A549 (cell line): ENCODE data around the gene SLC37A2. TPM values are rescaled to one million over a fixed set of nuclear protein-coding genes. Genes with fewer than 3 reads are reported as not detected.

Source experiments
- ATAC-seq, 2 experiments: fragments of 200-7000 bp in 1 of 2; fragments of >200 bp in 1 of 2; cut with Nextera tagmentation in 1 of 2; cut with Tn5 transposase in 1 of 2; 3 replicates each; pipeline versions ENCODE4 v1.8.0 to v1.9.1; 2018 to 2020; ENCODE audit warnings: mild to moderate bottlenecking in 1 of 2, moderate library complexity in 1 of 2
- CTCF ChIA-PET: fragments of 300-600 bp; sonication (Branson Sonifier 250); formaldehyde crosslinking; extraction: SDS; loops from one replicate; lab custom pipeline; 2021; ENCODE audit warnings: antibody characterized with exemption, inconsistent platforms; lab: Yijun Ruan, JAX
- POLR2A ChIA-PET: fragments of 350-600 bp; formaldehyde crosslinking; extraction: SDS; loops from one replicate; lab custom pipeline; 2021; ENCODE audit warnings: antibody characterized with exemption, inconsistent platforms; lab: Yijun Ruan, JAX
- DNase-seq, 2 experiments: peaks; one replicate each; pipeline versions ENCODE4 v3.0.0 to v3.0.0-alpha.2; 2011 to 2016; ENCODE audit warnings: low read depth in 1 of 2, low spot score in 1 of 2
- FAIRE-seq: peaks from 2 replicates; lab custom pipeline; 2011; peaks lifted over from hg19 to GRCh38; lab: Jason Lieb, UNC
- H3K27ac ChIP-seq, 2 experiments: fragments of >200 bp; sonication (Bioruptor Twin); formaldehyde crosslinking; 3 replicates each; pipeline ENCODE4 v1.5.1; 2016 to 2017
- H3K4me1 ChIP-seq: fragments of >200 bp; sonication (Bioruptor Twin); formaldehyde crosslinking; 3 replicates; pipeline ENCODE4 v1.6.1; 2016
- H3K4me2 ChIP-seq: fragments of >200 bp; sonication (Bioruptor Twin); formaldehyde crosslinking; 3 replicates; pipeline ENCODE4 v1.6.1; 2016
- H3K4me3 ChIP-seq: fragments of >200 bp; sonication (Bioruptor Twin); formaldehyde crosslinking; 3 replicates; pipeline ENCODE4 v1.5.1; 2016
- H3K9me3 ChIP-seq: fragments of >200 bp; sonication (Bioruptor Twin); formaldehyde crosslinking; 3 replicates; pipeline ENCODE4 v1.6.1; 2016
- CBX8 ChIP-seq: fragments of 200-600 bp; sonication (generic); IDR thresholded peaks from 2 replicates; pipeline ENCODE4 v1.6.1; 2016
- CHD4 ChIP-seq: fragments of 200-600 bp; sonication (generic); IDR thresholded peaks from 2 replicates; pipeline ENCODE4 v1.6.1; 2016; ENCODE audit warnings: antibody characterized with exemption, mild to moderate bottlenecking, borderline replicate concordance
- EHMT2 ChIP-seq: fragments of 200-600 bp; sonication (generic); IDR thresholded peaks from 2 replicates; pipeline ENCODE4 v1.6.1; 2016; ENCODE audit warnings: antibody characterized with exemption, low read depth, mild to moderate bottlenecking, moderate library complexity
- EP300 ChIP-seq, 2 experiments: fragments of >200 bp; sonication (Bioruptor Twin); formaldehyde crosslinking; IDR thresholded peaks; 2 replicates in 1 of 2; 3 replicates in 1 of 2; pipeline ENCODE4 v1.6.1; 2016 to 2017
- FOSB ChIP-seq: fragments of 250-450 bp; sonication (Bioruptor Pico); IDR thresholded peaks from 2 replicates; pipeline ENCODE4 v1.5.0; 2020; ENCODE audit warnings: mild to moderate bottlenecking, moderate library complexity
- FOSL2 ChIP-seq, 2 experiments: fragments of 450-650 bp in 1 of 2; fragments of >200 bp in 1 of 2; sonication (Bioruptor Twin) in 1 of 2; formaldehyde crosslinking; IDR thresholded peaks; 2 replicates each; pipeline versions ENCODE4 v1.5.0 to v1.6.1; 2016 to 2020; ENCODE audit warnings: mild to moderate bottlenecking in 1 of 2, moderate library complexity in 1 of 2
- GATA3 ChIP-seq: IDR thresholded peaks from 2 replicates; pipeline ENCODE4 v1.6.1; 2012; ENCODE audit warnings: borderline replicate concordance
- HOXB13 ChIP-seq: fragments of 250-450 bp; sonication (Bioruptor Pico); IDR thresholded peaks from 2 replicates; pipeline ENCODE4 v1.5.0; 2020; ENCODE audit warnings: low read depth, mild to moderate bottlenecking, moderate library complexity
- JUN ChIP-seq, 2 experiments: fragments of >200 bp; sonication (Bioruptor Twin); formaldehyde crosslinking; IDR thresholded peaks; 2 replicates in 1 of 2; 3 replicates in 1 of 2; pipeline ENCODE4 v1.6.1; 2016 to 2017
- JUNB ChIP-seq: fragments of >200 bp; sonication (Bioruptor Twin); formaldehyde crosslinking; IDR thresholded peaks from 2 replicates; pipeline ENCODE4 v1.6.1; 2016
- MAZ ChIP-seq: fragments of 150-350 bp; IDR thresholded peaks from 2 replicates; pipeline ENCODE4 v1.6.1; 2014; ENCODE audit warnings: antibody characterized with exemption, low read depth, low read length, borderline replicate concordance
- PHF8 ChIP-seq: fragments of 200-600 bp; sonication (generic); IDR thresholded peaks from 2 replicates; pipeline ENCODE4 v1.6.1; 2016; ENCODE audit warnings: low read depth, mild to moderate bottlenecking, antibody characterized with exemption, moderate library complexity, borderline replicate concordance
- RFX5 ChIP-seq: fragments of 450-650 bp; IDR thresholded peaks from 2 replicates; pipeline ENCODE4 v1.7.1; 2014; ENCODE audit warnings: antibody characterized with exemption, mild to moderate bottlenecking, moderate library complexity
- RNF2 ChIP-seq: fragments of 200-600 bp; sonication (generic); IDR thresholded peaks from 2 replicates; pipeline ENCODE4 v1.6.1; 2016; ENCODE audit warnings: low read depth, mild to moderate bottlenecking, antibody characterized with exemption, moderate library complexity, borderline replicate concordance
- ZNF302 ChIP-seq: fragments of 250-450 bp; sonication (Bioruptor Pico); IDR thresholded peaks from 2 replicates; pipeline ENCODE4 v1.9.0; 2021; ENCODE audit warnings: inconsistent platforms, mild to moderate bottlenecking, moderate library complexity
- WGBS: methylation state at CpG from one replicate; pipeline ENCODE4 v1.1.6; 2017; ENCODE audit errors: missing lambda C conversion rate; 5-methylcytosine and 5-hydroxymethylcytosine counted together
- polyA plus RNA-seq, 4 experiments: library from polyadenylated mRNA; depleted of rRNA in 3 of 4; stranded (reverse); fragments of >200 nt; fragmentation: RNase III in 1 of 4; extraction: RNeasy Plus Mini Kit Qiagen cat#74134 plus additional on column Dnase treatment in 1 of 4; gene quantifications; 2 replicates in 3 of 4; 3 replicates in 1 of 4; pipeline ENCODE4 v1.2.3, GENCODE V29; 2011 to 2017
- TF ChIP-seq, protein P1 (sequence below): fragments of 250-450 bp; sonication (Bioruptor Pico); IDR thresholded peaks from 2 replicates; pipeline ENCODE4 v1.5.0; 2020; ENCODE audit warnings: low read depth, mild to moderate bottlenecking, moderate library complexity
- TF ChIP-seq, protein P2 (sequence below): fragments of >200 bp; sonication (Bioruptor Twin); formaldehyde crosslinking; IDR thresholded peaks from 3 replicates; pipeline ENCODE4 v1.6.1; 2016
- TF ChIP-seq, protein P3 (sequence below): IDR thresholded peaks from 2 replicates; pipeline ENCODE4 v1.6.1; 2012
- TF ChIP-seq, protein P4 (sequence below): fragments of 250-450 bp; sonication (Bioruptor Pico); IDR thresholded peaks from 2 replicates; pipeline ENCODE4 v1.5.0; 2021; ENCODE audit warnings: mild to moderate bottlenecking, moderate library complexity, borderline replicate concordance
- TF ChIP-seq, protein P5 (sequence below): fragments of 150-350 bp; IDR thresholded peaks from 2 replicates; pipeline ENCODE4 v1.6.1; 2014; ENCODE audit warnings: low read depth, mild to moderate bottlenecking, low read length
- TF ChIP-seq, protein P6 (sequence below): fragments of 450-650 bp; IDR thresholded peaks from 2 replicates; pipeline ENCODE4 v1.6.1; 2014; ENCODE audit warnings: antibody characterized with exemption
- TF ChIP-seq, protein P7 (sequence below): fragments of >200 bp; sonication (Bioruptor Twin); formaldehyde crosslinking; IDR thresholded peaks from 3 replicates; pipeline ENCODE4 v1.5.1; 2016
- TF ChIP-seq, protein P8 (sequence below): fragments of >200 bp; sonication (Bioruptor Twin); formaldehyde crosslinking; IDR thresholded peaks from 2 replicates; pipeline ENCODE4 v1.6.1; 2016

Gene SLC37A2
- polyA plus RNA-seq, 2 of the 4 experiments (the other 2 are of a cell fraction), result 0.13 to 0.14 TPM

DNA sequence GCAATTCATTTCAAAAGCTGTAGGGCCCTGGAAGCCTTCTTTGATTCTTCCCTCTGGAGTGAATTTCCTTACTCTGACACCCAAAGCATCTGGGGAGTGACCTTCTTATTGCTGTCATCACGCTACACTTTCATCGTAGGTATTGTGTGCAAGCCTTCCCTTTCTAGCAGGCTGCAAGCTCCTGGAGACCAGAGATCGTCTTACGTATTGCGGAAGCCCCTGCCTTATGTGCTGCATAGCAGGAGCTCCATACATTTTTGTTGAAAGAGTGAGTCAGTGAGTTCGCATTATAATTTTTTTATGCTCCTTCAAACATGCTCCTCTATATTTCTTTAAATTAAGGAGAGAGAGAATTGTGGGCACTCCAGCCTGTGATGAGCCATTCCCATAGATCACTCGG lies 69.5 kb downstream of the SLC37A2 start:
- WGBS, result 51% methylated on average over 7 of the region's 7 CpGs
- no peak for ATAC-seq
- H3K27ac ChIP-seq, result no peak overlapping the region
- TF ChIP-seq EP300 (IDR thresholded peaks at IDR 0.05) (no peak), CBX8 (no peak), RNF2 (no peak), JUN (IDR thresholded peaks at IDR 0.05) (no peak), CHD4 (no peak), FOSB (CRISPR knock-in tag) (no peak), GATA3 (no peak), RFX5 (no peak)
- TF ChIP-seq, protein P1, sequence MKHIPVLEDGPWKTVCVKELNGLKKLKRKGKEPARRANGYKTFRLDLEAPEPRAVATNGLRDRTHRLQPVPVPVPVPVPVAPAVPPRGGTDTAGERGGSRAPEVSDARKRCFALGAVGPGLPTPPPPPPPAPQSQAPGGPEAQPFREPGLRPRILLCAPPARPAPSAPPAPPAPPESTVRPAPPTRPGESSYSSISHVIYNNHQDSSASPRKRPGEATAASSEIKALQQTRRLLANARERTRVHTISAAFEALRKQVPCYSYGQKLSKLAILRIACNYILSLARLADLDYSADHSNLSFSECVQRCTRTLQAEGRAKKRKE (CRISPR knock-in tag), result no peak
- TF ChIP-seq, protein P2, sequence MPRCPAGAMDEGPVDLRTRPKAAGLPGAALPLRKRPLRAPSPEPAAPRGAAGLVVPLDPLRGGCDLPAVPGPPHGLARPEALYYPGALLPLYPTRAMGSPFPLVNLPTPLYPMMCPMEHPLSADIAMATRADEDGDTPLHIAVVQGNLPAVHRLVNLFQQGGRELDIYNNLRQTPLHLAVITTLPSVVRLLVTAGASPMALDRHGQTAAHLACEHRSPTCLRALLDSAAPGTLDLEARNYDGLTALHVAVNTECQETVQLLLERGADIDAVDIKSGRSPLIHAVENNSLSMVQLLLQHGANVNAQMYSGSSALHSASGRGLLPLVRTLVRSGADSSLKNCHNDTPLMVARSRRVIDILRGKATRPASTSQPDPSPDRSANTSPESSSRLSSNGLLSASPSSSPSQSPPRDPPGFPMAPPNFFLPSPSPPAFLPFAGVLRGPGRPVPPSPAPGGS, result no peak
- TF ChIP-seq, protein P3, sequence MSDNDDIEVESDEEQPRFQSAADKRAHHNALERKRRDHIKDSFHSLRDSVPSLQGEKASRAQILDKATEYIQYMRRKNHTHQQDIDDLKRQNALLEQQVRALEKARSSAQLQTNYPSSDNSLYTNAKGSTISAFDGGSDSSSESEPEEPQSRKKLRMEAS, result no peak
- H3K4me1 ChIP-seq, result no peaks in the 10 kb centered on the region
- no peak for DNase-seq
- no peaks in the 10 kb centered on the region for H3K9me3 ChIP-seq
- POLR2A ChIA-PET, result no interaction called here
- CTCF ChIA-PET, result interaction anchor here (2.0 kb wide), 1 partner anchor 8 kb away, joined by 5 read pairs; no protein-coding TSS in a partner anchor
- H3K4me3 ChIP-seq, result no peak overlapping the region
- H3K4me2 ChIP-seq, result no peak overlapping the region
- no peak for FAIRE-seq

DNA sequence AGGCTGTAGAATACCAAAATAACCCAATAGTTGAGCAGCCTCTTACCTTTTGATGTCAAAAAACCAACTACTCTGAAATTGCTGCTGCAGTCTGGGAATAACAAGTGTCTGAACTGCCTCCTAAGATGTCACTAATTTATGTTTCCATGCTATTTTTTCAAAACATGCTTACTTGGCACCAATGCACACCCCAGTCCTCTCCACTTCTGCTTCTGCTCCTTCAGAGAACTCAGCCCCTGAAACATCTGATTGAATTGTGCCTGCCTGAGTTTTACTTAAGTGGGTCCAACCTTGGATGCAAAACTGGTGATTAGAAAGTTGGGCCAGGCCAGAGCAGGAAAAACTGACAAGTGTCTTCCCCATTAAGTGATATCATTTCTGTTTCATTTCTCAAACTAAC lies 72.9 kb downstream of the SLC37A2 start:
- Histone ChIP-seq H3K4me3 (no peak overlapping the region), H3K4me2 (no peak overlapping the region), H3K9me3 (no peaks in the 10 kb centered on the region), H3K4me1 (no peaks in the 10 kb centered on the region), H3K27ac (no peak overlapping the region)
- no peak for FAIRE-seq
- ChIA-PET POLR2A (no interaction called here), CTCF (interaction anchor here (0.7 kb wide), 1 partner anchor 135 kb away, joined by 4 read pairs; no protein-coding TSS in a partner anchor)
- no peak for ATAC-seq
- no peak for DNase-seq
- TF ChIP-seq GATA3 (no peak), CHD4 (no peak), EP300 (IDR thresholded peaks at IDR 0.05) (no peak), JUNB (no peak), FOSB (CRISPR knock-in tag) (no peak), HOXB13 (CRISPR knock-in tag) (no peak), RFX5 (no peak), RNF2 (no peak), ZNF302 (CRISPR knock-in tag) (no peak), MAZ (no peak), PHF8 (no peak), EHMT2 (no peak), FOSL2 (IDR thresholded peaks at IDR 0.05) (no peak), FOSL2 (CRISPR knock-in tag; IDR thresholded peaks at IDR 0.05) (no peak)
- TF ChIP-seq, protein P4, sequence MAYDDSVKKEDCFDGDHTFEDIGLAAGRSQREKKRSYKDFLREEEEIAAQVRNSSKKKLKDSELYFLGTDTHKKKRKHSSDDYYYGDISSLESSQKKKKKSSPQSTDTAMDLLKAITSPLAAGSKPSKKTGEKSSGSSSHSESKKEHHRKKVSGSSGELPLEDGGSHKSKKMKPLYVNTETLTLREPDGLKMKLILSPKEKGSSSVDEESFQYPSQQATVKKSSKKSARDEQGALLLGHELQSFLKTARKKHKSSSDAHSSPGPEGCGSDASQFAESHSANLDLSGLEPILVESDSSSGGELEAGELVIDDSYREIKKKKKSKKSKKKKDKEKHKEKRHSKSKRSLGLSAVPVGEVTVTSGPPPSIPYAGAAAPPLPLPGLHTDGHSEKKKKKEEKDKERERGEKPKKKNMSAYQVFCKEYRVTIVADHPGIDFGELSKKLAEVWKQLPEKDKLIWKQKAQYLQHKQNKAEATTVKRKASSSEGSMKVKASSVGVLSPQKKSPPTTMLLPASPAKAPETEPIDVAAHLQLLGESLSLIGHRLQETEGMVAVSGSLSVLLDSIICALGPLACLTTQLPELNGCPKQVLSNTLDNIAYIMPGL (CRISPR knock-in tag), result no peak
- TF ChIP-seq, protein P3, result no peak
- TF ChIP-seq, protein P5, sequence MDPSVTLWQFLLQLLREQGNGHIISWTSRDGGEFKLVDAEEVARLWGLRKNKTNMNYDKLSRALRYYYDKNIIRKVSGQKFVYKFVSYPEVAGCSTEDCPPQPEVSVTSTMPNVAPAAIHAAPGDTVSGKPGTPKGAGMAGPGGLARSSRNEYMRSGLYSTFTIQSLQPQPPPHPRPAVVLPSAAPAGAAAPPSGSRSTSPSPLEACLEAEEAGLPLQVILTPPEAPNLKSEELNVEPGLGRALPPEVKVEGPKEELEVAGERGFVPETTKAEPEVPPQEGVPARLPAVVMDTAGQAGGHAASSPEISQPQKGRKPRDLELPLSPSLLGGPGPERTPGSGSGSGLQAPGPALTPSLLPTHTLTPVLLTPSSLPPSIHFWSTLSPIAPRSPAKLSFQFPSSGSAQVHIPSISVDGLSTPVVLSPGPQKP, result no peak
- TF ChIP-seq, protein P6, sequence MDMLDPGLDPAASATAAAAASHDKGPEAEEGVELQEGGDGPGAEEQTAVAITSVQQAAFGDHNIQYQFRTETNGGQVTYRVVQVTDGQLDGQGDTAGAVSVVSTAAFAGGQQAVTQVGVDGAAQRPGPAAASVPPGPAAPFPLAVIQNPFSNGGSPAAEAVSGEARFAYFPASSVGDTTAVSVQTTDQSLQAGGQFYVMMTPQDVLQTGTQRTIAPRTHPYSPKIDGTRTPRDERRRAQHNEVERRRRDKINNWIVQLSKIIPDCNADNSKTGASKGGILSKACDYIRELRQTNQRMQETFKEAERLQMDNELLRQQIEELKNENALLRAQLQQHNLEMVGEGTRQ, result no peak
- TF ChIP-seq, protein P7, sequence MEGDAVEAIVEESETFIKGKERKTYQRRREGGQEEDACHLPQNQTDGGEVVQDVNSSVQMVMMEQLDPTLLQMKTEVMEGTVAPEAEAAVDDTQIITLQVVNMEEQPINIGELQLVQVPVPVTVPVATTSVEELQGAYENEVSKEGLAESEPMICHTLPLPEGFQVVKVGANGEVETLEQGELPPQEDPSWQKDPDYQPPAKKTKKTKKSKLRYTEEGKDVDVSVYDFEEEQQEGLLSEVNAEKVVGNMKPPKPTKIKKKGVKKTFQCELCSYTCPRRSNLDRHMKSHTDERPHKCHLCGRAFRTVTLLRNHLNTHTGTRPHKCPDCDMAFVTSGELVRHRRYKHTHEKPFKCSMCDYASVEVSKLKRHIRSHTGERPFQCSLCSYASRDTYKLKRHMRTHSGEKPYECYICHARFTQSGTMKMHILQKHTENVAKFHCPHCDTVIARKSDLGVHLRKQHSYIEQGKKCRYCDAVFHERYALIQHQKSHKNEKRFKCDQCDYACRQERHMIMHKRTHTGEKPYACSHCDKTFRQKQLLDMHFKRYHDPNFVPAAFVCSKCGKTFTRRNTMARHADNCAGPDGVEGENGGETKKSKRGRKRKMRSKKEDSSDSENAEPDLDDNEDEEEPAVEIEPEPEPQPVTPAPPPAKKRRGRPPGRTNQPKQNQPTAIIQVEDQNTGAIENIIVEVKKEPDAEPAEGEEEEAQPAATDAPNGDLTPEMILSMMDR, result no peak
- TF ChIP-seq, protein P8, sequence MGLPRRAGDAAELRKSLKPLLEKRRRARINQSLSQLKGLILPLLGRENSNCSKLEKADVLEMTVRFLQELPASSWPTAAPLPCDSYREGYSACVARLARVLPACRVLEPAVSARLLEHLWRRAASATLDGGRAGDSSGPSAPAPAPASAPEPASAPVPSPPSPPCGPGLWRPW, result no peak
